Activated CD4-positive, CD25-positive, alpha-beta regulatory T cell treated with anti-CD3 and anti-CD28 coated beads, Interleukin-2, amount 50 U/mL, for 16 hours (primary cell): Measurements from ENCODE around the gene ENPP6.
"Not testable (repeated sequence)": the region's sequence is repeated elsewhere in the genome, so short reads cannot be mapped to it uniquely, and the experiment has no call there.

Experiments
- DNase-seq: peaks from one replicate; pipeline ENCODE4 v3.0.0-alpha.2; 2020; ENCODE audit warnings: low read depth, low spot score

Gene ENPP6

GRCh38 chr4:184235526-184235925 lies 17.9 kb upstream of the ENPP6 start:
- no peak for DNase-seq

GRCh38 chr4:184234155-184234554 lies 16.5 kb upstream of the ENPP6 start:
- DNase-seq: no peak

DNA sequence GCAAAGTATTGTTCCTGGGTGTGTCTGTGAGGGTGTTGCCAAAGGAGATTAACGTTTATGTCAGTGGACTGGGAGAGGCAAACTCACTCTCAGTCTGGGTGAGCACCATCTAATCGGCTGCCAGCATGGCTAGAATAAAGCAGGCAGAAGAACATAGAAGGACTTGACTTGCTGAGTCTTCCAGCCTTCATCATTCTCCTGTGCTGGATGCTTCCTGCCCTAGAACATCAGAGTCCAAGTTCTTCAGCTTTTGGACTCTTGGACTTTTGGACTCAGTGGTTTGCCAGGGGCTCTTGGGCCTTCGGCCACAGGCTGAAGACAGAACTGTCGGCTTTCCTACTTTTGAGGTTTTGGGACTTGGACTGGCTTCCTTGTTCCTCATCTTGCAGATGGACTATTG lies 15.3 kb upstream of the ENPP6 start:
- DNase-seq: no peak

GRCh38 chr4:184232202-184232601 lies 14.5 kb upstream of the ENPP6 start:
- DNase-seq: no peak

- no peak for DNase-seq
These were observed 13.9 kb upstream of the ENPP6 start for GRCh38 chr4:184231573-184231972.

DNA sequence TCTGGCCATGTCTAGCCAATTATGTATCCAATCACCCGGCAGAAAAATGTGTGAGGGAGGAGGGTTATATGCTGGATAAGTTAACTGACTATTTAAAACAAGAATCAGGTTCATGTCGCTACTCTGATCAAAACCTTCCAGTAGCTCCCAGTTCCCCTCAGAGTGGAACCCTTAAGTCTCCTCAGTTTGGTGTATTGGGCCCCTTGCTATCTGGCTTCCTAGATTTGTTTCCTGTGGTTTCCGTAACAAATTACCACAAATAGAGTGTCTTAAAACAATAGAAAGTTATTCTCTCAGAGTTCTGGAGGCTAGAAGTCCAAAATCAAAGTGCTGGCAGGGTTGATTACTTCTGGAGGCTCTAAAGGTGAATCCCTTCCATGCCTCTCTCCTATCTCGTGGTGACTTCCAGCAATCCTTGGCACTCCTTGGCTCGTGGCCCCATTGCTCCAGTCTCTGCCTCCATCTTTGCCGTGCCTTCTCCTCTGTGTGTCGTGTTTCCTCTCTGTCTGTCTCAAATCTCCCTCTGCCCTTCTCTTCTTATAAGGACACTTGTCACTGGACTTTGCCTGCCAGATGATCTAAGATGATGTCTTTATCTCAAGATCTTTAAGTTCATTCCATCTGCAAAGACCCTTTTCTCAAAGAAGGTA lies 10.5 kb upstream of the ENPP6 start:
- DNase-seq: no peak

- no peak for DNase-seq
These were observed 1.2 kb downstream of the ENPP6 start for GRCh38 chr4:184216515-184216914.

DNA sequence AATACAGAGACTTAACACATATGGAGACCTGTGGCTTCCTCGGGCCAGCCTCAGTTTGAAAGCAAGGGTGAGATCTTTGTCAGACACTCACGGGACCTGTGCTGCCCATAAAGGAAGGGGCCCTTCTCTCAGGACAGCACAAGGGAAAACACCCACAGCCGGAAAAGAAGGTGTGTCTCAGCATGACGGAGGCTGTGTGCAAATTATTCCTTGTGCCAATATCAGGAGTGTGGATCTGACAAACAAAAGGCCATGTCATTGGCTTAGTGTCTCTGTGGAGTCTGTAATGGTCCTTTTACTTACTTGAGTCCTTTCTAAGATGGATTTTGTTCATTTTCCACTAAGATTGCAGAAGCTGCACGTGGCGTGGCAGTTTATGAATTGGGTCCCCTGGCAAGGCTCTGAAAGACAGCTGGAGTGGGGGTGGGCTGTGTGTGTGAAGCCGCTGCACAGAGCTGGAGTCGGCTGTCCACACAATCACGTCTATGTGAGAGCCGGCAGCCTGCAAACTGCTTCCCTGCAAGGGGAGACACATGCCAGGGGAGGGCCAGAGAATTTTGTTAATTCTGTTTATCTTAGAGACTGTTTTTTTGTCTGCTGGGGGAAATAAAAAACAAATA lies 1.9 kb downstream of the ENPP6 start:
- DNase-seq: no peak

- DNase-seq: no peak
These were observed 2.7 kb downstream of the ENPP6 start for GRCh38 chr4:184214931-184215330.

GRCh38 chr4:184207734-184208607 lies 9.7 kb downstream of the ENPP6 start:
- DNase-seq: not testable (repeated sequence)

DNA sequence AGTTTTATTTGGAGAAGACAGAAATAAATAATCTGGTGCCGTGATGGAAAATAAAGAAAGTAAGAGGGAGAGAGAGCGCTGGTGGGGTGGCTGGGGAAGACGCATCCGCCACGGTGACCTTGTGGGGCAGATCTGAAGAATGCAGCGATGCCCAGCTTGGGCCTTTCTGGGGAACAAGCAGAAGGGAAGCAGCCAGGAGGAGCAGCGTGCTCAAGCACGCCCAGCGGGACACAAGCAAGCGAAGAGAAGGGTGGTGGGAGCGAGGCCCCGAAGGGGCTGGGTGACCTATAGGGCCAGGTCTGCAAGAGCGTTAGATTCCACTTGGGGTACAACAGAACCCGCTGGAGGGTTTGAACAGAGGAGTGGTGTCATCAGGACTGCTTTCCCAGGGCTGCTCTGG lies 12.4 kb downstream of the ENPP6 start:
- no peak for DNase-seq

- DNase-seq: no peak
These were observed 14.4 kb downstream of the ENPP6 start for GRCh38 chr4:184203300-184203699.

GRCh38 chr4:184201179-184201578 lies 16.5 kb downstream of the ENPP6 start:
- no peak for DNase-seq

DNA sequence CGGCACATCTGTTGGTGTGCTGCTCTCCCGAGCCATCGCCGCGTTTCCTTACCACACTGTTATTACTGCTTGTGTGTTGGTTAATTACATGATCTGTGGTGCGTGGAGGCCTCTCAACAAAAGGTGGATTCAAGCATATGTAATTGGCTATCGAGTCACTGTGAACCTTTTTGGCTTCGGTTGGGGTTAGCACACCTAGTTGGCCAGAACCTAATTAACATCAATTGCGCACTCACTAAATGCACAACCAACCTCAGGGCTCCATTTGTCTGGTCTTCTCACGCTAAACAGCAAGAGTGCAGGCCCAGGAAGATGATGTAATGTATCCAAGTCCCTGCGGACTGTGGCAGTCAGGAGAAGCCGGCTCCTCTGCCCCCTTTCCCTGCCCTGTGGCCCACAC lies 17.4 kb downstream of the ENPP6 start:
- no peak for DNase-seq

GRCh38 chr4:184199780-184200179 lies 17.9 kb downstream of the ENPP6 start:
- no peak for DNase-seq

DNA sequence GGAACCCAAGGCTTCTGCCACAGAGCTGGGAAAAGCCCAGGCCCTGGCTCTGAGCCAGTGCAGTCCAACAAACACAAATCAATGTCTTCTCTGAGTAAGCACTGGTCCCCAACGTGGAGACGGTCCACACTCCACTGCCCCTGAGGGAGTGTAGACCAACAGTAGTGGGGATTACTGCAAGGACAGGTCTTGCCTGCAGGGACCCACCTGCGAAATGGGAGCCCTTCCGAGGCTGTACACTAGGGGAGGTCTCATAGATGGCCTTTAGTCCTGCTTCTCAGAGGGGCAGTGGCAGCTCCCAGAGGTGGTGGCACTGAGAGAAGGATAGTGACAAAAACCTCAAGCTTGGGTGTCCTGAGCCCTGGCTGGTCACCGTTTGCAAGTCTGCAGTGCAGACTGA lies 19.5 kb downstream of the ENPP6 start:
- no peak for DNase-seq

GRCh38 chr4:184197536-184198082 lies 20.1 kb downstream of the ENPP6 start:
- no peak for DNase-seq

GRCh38 chr4:184196730-184197385 lies 20.8 kb downstream of the ENPP6 start:
- no peak for DNase-seq

- DNase-seq: no peak
These were observed 23.8 kb downstream of the ENPP6 start for GRCh38 chr4:184193556-184194525.

GRCh38 chr4:184192933-184193332 lies 24.7 kb downstream of the ENPP6 start:
- no peak for DNase-seq

DNA sequence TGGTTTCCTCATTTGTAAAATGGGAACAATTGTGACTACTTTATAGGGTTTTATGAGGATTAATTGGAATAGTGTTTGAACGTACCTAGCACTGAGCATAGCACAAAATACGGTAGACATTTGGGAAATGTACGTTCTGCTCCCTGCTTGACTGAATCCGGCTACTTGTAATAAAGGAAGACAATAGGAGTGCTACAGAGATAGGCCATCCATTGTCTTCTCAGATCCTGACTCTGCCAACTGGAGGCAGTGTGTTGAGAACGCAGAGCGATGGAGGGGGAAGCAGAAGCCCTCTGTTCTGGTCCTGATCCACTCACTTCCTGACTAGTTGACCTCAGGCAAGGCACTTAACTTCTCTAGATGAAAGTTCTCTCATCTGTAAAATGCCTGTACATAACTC lies 26.4 kb downstream of the ENPP6 start:
- DNase-seq: no peak
